Parathyroid adenoma (tissue), 2 donors: ENCODE data around the gene CLEC5A.

Experiments used
- H2AFZ ChIP-seq: fragments of 300-600 bp; sonication (generic); one replicate; pipeline ENCODE4 v1.7.0; 2017; ENCODE audit warnings: antibody characterized with exemption, mild to moderate bottlenecking
- H3K27ac ChIP-seq: fragments of 300-600 bp; sonication (generic); one replicate; pipeline ENCODE4 v1.7.0; 2017
- H3K27me3 ChIP-seq: fragments of 300-600 bp; sonication (generic); one replicate; pipeline ENCODE4 v1.7.0; 2017; ENCODE audit warnings: low read length; ENCODE audit not compliant: control insufficient read depth, insufficient read depth
- H3K36me3 ChIP-seq: fragments of 300-600 bp; sonication (generic); one replicate; pipeline ENCODE4 v1.7.0; 2017; ENCODE audit warnings: low read length; ENCODE audit not compliant: control insufficient read depth, insufficient read depth
- H3K4me1 ChIP-seq: fragments of 300-600 bp; sonication (generic); one replicate; pipeline ENCODE4 v1.7.0; 2017; ENCODE audit warnings: control low read depth
- H3K4me2 ChIP-seq: fragments of 300-600 bp; sonication (generic); one replicate; pipeline ENCODE4 v1.7.0; 2017; ENCODE audit warnings: low read length
- H3K4me3 ChIP-seq: fragments of 300-600 bp; sonication (generic); one replicate; pipeline ENCODE4 v1.7.0; 2017; ENCODE audit warnings: low read depth, low read length
- H3K79me2 ChIP-seq: fragments of 300-600 bp; sonication (generic); one replicate; pipeline ENCODE4 v1.7.0; 2017; ENCODE audit warnings: control low read depth
- H3K9ac ChIP-seq: fragments of 300-600 bp; sonication (generic); one replicate; pipeline ENCODE4 v1.7.0; 2017; ENCODE audit warnings: mild to moderate bottlenecking
- H3K9me3 ChIP-seq: fragments of 300-600 bp; sonication (generic); one replicate; pipeline ENCODE4 v1.7.0; 2017; ENCODE audit warnings: low read length; ENCODE audit not compliant: control insufficient read depth
- CTCF ChIP-seq: fragments of 300-600 bp; sonication (generic); IDR thresholded peaks from one replicate; pipeline ENCODE4 v1.7.0; 2017; ENCODE audit warnings: antibody characterized with exemption, mild to moderate bottlenecking
- donor health status: primary hyperparathyroidism.

Gene CLEC5A

GRCh38 chr7:141946796-141947195, at the start of gene CLEC5A:
Gene CLEC5A (minus strand): TSS chr7:141946974. CDS start chr7:141946292, 682 bp downstream.
- no peaks in the 10 kb centered on the region for H3K4me1 ChIP-seq
- H2AFZ ChIP-seq, result no peak within 1 kb of the TSS
- H3K36me3 ChIP-seq, result no peaks in the 10 kb centered on the region
- no peak for TF ChIP-seq CTCF
- no peak within 1 kb of the TSS for H3K4me2 ChIP-seq
- H3K9me3 ChIP-seq, result no peaks in the 10 kb centered on the region
- no peak within 1 kb of the TSS for H3K9ac ChIP-seq
- no peaks in the 10 kb centered on the region for H3K27me3 ChIP-seq
- H3K79me2 ChIP-seq, result no peaks in the 10 kb centered on the region
- H3K4me3 ChIP-seq, result no peak within 1 kb of the TSS
- no peak within 1 kb of the TSS for H3K27ac ChIP-seq

DNA sequence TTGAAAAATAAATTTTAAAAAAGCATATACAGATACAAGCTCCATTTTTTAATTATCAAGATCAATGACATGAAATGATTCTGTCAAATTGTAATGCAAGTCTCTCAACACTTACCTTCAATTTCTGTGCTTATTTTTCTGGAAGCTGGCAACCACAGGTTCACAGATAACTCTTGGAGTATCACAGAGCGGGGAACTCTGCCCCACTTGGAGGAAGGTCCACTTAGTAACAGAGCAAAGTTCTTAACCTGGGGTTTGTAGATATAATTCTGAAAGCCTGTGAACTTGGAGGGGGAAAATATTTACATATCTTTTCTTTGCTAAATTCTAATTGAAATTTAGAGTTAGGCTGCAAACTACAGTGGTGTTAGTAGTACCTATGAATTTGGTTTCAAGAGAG, 46.6 kb upstream of the CLEC5A start:
- Histone ChIP-seq H3K36me3 (no peaks in the 10 kb centered on the region), H3K4me1 (no peaks in the 10 kb centered on the region), H2AFZ (no peak overlapping the region), H3K27ac (no peak overlapping the region), H3K79me2 (no peaks in the 10 kb centered on the region), H3K4me2 (no peak overlapping the region), H3K4me3 (no peak overlapping the region), H3K27me3 (no peaks in the 10 kb centered on the region), H3K9ac (no peak overlapping the region), H3K9me3 (no peaks in the 10 kb centered on the region)
- TF ChIP-seq CTCF, result no peak

DNA sequence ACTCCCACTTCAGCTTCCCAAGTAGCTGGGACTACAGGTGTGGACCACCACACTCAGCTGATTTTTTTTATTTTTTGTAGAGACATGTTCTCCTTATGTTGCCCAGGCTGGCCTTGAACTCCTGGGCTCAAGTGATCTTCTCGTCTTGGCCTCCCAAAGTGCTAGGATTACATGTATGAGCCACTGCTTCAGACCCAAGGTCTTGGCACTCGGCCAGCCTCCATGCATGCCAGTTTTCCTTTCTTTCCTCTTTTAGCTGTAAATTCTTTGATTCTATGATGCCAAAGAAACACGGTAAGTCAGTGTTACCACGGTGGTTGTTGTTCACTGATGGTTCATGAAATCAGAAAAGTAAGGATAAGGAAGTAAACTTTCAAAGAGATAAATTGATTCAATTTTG, 45.9 kb upstream of the CLEC5A start:
- no peak overlapping the region for H3K4me3 ChIP-seq
- no peak overlapping the region for H3K4me2 ChIP-seq
- no peaks in the 10 kb centered on the region for H3K9me3 ChIP-seq
- TF ChIP-seq CTCF, result no peak
- H3K79me2 ChIP-seq, result no peaks in the 10 kb centered on the region
- H2AFZ ChIP-seq, result no peak overlapping the region
- no peaks in the 10 kb centered on the region for H3K27me3 ChIP-seq
- no peak overlapping the region for H3K27ac ChIP-seq
- no peak overlapping the region for H3K9ac ChIP-seq
- H3K4me1 ChIP-seq, result no peaks in the 10 kb centered on the region
- H3K36me3 ChIP-seq, result no peaks in the 10 kb centered on the region

GRCh38 chr7:141992156-141992555, 45.4 kb upstream of the CLEC5A start:
- Histone ChIP-seq H3K27ac (no peak overlapping the region), H3K4me2 (no peak overlapping the region), H3K27me3 (no peaks in the 10 kb centered on the region), H3K9ac (no peak overlapping the region), H2AFZ (no peak overlapping the region), H3K9me3 (no peaks in the 10 kb centered on the region), H3K79me2 (no peaks in the 10 kb centered on the region), H3K4me1 (no peaks in the 10 kb centered on the region), H3K36me3 (no peaks in the 10 kb centered on the region), H3K4me3 (no peak overlapping the region)
- no peak for TF ChIP-seq CTCF

GRCh38 chr7:141991140-141991539, 44.4 kb upstream of the CLEC5A start:
- H3K4me2 ChIP-seq, result no peak overlapping the region
- H3K9ac ChIP-seq, result no peak overlapping the region
- no peak overlapping the region for H3K4me3 ChIP-seq
- no peak overlapping the region for H2AFZ ChIP-seq
- H3K36me3 ChIP-seq, result no peaks in the 10 kb centered on the region
- no peak overlapping the region for H3K27ac ChIP-seq
- no peaks in the 10 kb centered on the region for H3K9me3 ChIP-seq
- TF ChIP-seq CTCF, result no peak
- H3K79me2 ChIP-seq, result no peaks in the 10 kb centered on the region
- no peaks in the 10 kb centered on the region for H3K27me3 ChIP-seq
- no peaks in the 10 kb centered on the region for H3K4me1 ChIP-seq
